GM18520 (cell line): ENCODE measurements around the gene NAGPA.
"Not testable (repeated sequence)": the region's sequence is repeated elsewhere in the genome, so short reads cannot be mapped to it uniquely, and the experiment has no call there.

Experiments
- ATAC-seq: cut with Tn5 transposase; IDR thresholded peaks from one replicate; pipeline ENCODE4 v1.9.1; 2021; ENCODE audit not compliant: unreplicated experiment

The NAGPA gene, protein sequence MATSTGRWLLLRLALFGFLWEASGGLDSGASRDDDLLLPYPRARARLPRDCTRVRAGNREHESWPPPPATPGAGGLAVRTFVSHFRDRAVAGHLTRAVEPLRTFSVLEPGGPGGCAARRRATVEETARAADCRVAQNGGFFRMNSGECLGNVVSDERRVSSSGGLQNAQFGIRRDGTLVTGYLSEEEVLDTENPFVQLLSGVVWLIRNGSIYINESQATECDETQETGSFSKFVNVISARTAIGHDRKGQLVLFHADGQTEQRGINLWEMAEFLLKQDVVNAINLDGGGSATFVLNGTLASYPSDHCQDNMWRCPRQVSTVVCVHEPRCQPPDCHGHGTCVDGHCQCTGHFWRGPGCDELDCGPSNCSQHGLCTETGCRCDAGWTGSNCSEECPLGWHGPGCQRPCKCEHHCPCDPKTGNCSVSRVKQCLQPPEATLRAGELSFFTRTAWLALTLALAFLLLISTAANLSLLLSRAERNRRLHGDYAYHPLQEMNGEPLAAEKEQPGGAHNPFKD

DNA sequence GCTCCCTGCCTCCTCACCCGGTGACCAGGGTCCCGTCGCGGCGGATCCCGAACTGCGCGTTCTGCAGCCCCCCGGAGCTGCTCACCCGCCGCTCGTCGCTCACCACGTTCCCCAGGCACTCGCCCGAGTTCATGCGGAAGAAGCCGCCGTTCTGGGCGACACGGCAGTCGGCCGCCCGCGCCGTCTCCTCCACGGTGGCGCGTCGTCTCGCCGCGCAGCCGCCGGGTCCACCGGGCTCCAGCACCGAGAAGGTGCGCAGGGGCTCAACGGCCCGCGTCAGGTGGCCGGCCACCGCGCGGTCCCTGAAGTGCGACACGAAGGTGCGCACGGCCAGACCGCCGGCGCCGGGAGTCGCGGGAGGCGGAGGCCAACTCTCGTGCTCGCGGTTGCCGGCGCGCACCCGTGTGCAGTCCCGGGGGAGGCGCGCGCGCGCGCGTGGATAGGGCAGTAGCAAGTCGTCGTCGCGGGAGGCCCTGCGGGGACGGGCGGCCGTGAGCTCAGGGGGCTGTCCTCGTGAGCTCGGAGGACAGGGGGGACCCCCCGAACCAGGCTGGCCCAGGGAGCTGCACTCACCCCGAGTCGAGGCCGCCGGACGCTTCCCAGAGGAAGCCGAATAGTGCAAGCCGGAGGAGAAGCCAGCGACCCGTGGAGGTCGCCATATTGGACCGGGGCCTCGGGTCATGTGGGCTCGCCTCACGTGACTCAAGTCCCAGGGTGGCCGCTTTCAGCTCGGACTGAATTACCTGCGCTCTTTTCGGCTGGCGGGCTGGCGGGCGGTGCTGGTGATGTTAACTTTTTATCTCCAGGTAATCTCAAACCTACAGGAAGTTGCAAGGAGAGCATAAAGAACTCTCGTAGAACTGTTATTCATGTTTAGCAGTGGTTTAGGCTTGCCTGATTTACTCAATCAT, at the start of gene NAGPA:
NAGPA (minus strand) TSS at position 680 of the 911 bp plus-strand sequence; CDS start at position 659, 21 bp downstream.
- peak; percentile 35 for ATAC-seq

DNA sequence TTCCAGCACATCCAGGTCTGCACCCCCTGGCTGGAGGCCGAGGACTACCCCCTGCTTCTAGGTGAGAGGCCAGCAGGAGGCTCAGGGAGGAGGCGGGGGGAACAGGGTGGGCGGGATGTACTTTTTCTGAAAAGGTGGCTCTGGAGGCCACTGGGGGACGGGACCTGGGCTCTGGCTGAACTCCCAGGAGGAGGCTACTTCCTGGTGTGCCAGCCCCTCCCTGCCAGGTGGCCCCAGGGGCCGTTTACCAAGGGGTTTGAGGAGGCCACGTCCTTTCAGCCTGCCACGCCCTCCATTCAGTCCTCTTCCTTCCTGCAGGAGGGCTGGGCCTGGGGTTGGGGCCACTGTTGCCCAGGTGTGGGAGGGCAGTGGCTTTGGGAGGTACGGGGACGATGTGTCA, 47.3 kb upstream of the NAGPA start:
- ATAC-seq, result not testable (repeated sequence)

DNA sequence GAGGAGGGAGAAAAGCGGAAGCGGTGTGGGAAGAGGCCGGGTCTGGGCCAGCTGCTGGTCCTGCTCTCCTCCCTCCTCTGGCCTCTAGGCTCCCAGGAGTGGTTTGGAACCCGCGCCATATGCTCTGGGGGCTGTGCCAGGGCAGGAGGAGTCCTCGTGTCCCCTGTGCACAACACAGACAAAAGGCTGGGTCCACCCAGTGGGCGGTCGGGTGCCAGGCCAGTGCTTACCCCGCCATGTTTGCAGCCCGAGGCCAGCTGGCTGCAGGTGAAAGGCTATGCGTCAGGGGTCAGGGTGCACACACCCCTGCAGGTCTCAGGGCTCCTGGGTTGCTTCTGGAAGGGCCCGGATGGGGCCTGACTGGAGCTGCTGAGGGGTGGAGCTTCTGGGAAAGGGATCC, 46.7 kb upstream of the NAGPA start:
- not testable (repeated sequence) for ATAC-seq

DNA sequence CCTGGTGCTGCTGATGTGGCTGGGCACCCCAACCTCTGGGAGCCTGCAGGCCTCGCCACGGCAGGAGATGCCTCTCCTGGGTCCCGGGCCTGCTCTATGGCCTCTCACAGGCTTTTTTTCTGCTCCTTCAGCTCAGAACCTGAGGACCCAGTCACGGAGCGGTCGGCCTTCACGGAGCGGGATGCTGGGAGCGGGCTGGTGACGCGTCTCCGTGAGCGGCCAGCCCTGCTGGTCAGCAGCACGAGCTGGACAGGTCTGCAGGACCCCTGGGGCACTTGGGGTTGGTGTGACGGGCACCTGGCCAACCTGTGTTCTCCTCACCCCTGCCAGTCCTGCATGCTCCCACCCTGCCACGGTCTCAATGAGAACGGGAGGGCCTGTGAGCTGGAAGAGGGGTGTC, 44.9 kb upstream of the NAGPA start:
- ATAC-seq, result no peak

DNA sequence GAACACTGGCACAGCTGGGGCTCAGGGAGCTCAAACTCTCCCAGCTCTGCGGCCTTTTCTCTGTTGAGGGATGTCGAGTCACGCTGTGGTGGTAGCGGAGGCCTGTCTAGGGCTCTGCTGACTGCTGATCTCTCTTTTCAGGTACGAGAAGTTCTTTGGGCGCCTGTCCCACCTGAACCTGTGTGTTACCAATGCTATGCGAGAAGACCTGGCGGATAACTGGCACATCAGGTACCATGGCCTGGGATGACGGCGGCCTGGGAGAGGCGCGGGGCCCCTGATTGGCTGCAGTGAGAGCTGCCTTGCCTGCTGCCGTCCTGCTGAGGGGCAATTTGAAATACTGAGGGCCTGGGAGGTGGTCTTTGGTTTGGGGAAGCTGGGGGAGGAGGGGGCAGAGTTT, 43.6 kb upstream of the NAGPA start:
- ATAC-seq, result no peak

DNA sequence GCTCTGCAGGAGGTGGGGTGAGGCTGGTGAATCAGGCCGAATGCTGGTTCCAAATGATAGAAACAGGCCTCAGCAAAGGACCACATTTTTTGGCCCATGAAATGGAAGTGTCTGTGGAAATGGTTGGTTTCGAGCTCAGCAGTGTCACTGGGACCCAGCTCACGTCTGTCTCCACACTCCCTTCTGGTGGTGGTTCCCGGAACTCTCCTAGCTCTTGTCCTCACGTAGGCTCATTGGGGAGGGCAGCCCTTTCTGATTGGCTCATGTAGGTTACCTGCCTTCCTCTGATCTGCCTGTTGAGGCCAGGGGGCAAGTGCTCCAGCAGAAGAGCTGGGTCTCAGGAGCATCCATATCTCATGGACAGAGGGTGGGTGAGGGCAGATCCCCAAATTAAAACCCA, 41.9 kb upstream of the NAGPA start:
- ATAC-seq, result no peak

DNA sequence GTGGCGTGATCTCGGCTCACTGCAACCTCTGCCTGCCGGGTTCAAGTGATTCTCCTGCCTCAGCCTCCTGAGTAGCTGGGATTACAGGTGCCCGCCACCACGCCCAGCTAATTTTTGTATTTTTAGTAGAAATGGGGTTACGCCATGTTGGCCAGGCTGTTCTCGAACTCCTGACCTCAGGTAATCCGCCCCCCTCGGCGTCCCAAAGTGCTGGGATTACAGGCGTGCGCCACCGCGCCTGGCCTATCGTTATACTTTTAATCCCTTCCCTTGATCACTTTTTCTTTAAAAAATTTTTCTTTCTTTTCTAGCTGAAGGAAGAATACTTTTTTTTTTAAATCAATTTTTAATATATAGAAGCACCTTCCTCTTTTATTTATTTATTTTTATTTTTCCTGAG, 40.0 kb upstream of the NAGPA start:
- not testable (repeated sequence) for ATAC-seq

DNA sequence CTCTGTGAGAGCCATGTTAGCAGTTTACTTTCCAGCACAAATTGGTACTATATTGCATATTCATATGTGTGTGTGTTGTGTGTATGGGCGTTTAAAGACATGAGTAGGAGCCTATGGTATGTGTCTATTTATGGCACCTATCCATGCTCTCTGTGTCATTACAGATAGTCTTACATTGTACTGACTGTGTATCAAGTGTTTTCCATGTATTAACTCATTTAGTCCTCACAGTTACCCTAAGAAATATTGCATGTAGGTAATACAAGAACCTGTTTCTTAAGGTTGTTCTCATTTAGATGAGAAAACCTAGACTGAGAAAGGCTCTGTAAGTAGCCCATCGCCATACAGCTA, 39.5 kb upstream of the NAGPA start:
- ATAC-seq, result no peak

DNA sequence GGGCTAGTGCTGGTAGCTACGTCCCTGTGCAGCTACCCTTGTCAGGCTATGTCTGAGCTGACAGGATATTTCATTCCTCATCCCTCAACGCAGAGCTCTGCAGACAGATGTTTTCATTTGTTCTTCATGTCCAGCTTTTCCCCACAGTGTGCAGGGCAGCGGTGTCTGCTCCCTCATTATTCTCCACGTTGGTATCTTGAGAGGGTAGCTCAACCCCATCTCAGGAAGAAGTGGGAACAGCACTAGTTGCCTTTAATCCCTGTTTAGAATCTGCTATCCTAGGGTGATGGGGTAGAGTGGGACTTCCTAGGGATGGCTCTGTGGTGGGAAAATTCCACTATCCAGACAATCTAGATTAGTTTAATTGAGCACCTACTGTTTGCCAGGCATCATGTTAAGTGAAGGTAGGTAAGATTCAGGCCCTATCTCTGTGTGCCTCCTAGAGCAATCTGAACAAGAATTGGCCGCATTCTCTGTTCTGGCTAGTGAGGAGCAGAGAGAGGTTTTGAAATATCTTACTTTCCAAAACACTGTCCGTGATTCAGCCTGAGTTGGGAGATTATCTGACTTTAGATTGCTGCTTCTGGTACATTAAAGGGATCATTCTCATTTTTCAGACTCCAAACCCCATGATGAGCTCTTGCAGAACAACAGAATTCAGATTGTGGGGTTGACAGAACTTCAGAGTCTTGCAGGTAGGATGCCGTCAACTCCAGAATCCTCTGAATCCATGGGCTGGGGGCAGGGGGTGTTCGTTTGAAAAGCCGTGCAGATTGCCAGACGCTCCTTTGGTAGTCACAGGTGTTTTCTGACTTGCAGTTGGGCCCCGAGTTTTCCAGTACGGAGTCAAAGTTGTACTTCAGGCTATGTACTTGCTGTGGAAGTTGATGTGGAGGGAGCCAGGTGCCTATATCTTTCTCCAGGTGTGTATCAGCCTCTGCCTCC, 38.9 kb upstream of the NAGPA start:
- ATAC-seq, result peak; percentile 6

DNA sequence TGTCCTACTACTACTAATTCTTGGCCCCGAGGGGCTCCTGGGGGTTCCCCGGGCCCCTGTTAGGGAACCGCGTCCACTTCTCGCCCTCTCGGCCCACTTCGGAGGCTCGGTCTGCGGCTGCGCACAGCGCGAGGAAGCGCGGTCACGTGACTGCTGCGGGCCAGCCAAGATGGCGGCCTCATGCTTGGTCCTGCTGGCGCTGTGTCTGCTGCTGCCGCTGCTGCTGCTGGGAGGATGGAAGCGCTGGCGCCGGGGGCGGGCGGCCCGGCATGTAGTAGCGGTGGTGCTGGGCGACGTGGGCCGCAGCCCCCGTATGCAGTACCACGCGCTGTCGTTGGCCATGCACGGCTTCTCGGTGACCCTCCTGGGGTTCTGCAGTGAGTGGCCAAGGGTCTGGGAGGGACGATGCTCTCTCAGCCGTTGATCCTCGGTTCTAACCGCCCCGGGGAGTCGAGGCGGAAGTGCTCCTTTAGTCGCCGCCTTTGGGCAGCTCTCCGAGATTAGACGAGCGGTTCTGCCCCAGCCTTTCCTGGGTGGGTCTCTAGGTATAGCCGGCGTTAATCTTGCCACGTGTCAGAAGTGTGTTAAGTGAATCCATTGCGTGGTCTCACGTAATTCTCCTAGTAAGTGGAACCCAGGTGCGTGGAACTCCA, 38.1 kb upstream of the NAGPA start, which contains the start of gene ALG1:
ALG1 (plus strand) TSS at position 163 of the 653 bp plus-strand sequence; CDS start at position 170, 7 bp downstream.
- peak; percentile 59 for ATAC-seq

DNA sequence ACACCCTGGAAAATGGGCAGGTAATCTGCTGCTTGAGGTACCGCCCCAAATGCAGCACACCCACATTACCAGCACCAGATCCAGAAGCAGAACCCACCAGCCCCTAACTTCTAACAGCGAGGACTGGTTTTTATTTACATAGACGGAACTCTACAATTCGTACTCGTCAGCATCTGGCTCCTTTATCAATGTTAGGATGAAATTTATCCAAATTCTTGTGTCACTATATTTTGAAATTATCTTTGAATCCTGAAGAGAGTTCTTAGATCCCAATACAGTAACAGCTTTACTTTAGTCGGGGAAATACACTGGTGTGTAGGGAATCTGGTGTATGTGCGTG, 37.6 kb upstream of the NAGPA start:
- ATAC-seq, result no peak

DNA sequence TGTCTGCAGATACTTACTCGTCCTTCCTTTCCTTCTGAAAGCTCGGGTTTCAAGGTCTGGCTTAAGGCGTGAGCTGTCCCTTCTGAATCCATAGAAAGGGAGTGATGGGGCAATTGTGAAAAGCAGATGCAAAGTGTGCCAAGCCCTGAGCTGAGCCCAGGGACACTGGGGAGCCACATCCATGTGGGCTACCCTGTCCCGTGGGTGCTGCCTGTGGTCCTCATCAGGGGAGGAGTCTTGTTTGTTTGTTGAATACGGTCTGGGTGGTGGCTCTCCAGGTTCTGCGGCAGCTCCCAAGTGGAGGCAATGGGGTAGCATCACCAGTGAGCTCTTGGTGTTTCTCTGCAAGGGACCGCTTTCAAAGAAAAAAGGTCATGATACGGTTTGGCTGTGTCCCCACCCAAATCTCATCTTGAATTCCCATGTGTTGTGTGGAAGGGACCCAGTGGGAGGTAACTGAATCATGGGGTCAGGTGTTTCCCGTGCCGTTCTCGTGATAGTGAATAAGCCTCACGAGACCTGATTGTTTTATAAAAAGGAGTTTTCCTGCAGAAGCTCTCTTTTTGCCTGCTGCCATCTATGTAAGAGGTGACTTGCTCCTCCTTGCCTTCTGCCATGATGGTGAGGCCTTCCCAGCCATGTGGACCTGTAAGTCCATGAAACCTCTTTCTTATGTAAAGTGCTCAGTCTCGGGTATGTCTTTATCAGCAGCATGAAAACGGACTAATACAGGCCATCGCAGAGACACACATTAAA, 36.9 kb upstream of the NAGPA start:
- ATAC-seq, result no peak

DNA sequence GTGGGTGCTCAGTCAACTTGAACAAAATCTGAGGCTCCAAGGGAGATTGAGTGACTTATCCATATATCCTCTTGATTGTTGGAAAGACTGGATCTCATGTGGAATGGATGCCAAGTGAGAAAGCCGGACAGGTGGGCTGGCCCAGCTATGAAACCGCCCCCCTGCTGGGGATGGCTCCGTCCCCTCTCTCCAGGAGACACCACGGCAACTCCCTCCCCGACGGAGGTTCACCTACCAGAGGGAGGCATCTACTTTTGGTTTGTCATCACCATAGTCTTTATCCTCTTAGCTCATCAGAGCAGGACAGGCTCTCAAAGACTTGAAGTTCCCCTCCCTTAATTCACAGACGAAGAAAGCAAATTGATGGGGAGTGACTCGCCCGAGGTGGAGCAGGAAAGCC, 36.1 kb upstream of the NAGPA start:
- ATAC-seq, result no peak

DNA sequence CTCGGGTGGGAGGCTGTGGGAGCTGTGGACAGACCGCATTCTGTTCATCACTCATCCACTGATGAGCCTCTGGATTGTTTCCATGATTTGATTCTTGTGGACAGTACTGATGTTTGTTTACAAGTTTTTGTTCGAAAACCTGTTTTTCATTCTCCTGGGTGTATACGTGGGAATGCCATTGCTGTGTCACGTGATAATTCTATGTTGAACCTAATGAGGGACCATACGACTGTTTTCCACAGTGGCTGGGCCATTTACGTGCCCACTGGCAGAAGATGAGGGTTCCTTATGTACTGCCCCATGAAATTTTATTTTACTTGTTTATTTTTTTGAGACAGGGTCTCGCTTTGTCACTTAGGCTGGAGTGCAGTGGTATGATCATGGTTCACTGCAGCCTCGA, 35.3 kb upstream of the NAGPA start:
- ATAC-seq, result no peak

DNA sequence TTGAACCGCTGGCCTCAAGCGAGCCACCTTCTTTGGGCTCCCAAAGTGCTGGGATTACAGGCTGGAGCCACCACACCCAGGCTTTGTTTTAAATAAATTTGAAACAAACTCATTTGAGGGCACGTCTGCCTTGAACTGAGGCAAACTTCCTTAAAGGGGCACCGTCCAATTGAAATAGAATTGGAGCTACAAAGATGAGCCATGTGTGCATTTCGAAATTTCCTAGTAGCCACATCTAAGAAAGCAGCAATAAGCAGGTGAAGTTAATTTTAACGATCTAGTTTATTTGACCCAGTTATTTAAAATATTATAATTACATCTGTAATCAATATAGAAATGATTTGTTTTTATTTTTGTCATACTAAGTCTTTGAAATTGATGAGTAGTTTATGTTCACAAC, 32.8 kb upstream of the NAGPA start:
- ATAC-seq, result no peak

DNA sequence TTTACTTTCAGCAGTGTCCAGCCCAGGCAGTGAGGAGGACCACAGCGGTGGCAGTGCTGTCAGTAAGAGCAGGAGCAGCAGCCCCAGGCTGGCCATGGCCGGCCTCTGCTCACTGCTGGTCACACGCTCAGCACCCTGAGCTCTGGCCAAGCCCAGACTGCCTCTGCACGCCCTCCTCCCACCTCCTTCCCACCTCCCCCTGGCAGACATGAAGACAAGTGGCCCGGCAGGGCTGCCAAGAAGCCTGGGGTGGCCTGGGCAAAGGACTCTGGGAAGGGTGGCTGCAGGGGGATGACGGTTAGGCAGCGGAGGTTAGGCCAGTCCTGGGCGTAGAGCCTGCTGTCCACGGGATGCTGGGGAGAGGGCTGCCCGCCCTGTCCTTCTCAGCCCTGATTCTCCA, 32.1 kb upstream of the NAGPA start, which contains the start of gene C16orf89:
C16orf89 (minus strand) TSS at position 144 of the 400 bp plus-strand sequence; CDS start at position 96, 48 bp downstream.
- no peak for ATAC-seq

DNA sequence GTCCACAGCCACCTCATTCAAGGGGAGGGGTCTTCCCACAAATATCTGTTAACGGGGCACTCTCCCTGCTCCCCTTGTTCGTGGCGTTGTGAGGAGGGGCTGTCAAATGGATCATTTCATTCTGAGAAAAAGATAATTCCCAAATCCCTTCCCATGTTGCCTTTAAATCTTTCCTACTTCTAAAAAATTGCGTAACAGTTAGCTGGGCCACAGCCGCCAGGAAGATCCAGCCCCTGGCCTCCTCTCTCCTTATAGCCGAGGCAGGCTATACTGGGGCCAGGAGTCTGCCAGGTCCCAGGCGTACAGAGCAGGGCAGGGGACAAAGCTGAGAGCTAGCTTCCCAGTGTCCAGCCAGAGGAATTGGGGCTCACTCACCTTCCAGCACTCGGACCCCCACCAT, 31.6 kb upstream of the NAGPA start:
- no peak for ATAC-seq

DNA sequence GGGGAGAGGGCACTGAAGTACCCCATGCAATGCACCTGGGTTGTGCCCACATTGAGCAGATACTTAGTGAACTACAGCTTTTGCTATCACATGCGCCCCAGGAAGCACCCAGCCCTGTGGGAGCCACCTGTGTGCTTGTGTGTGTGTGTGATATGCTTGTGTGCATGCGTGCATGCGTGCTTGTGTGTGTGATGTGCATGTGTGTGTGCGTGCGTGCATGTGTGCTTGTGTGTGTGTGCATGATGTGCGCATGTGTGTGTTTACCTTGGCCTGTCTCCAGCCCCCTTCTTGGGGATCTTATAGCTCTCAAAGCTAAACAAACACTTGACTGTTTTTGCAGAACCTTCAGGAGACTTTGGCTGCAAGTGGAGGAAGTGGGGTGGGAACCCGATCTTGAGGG, 31.2 kb upstream of the NAGPA start:
- ATAC-seq, result no peak
